Tibial nerve (tissue), 4 donors: ENCODE results near the gene KCNV2. TPM values are rescaled to one million over a fixed set of nuclear protein-coding genes. Genes with fewer than 3 reads are reported as not detected.

Source experiments
- DNase-seq, 2 donors: peaks; one replicate each; pipeline ENCODE4 v3.0.0-alpha.2; 2019; ENCODE audit warnings: low spot score in 2 of 2
- H3K27ac ChIP-seq, 4 donors: fragments of 200-600 bp; sonication (generic) in 3 of 4; one replicate each; pipeline ENCODE4 v1.5.1; 2017 to 2019; ENCODE audit warnings: mild to moderate bottlenecking in 1 of 4
- H3K27me3 ChIP-seq, 2 donors: fragments of 200-600 bp; sonication (generic) in 1 of 2; one replicate each; pipeline versions ENCODE4 v1.5.1 to v1.6.0; 2017 to 2019
- H3K36me3 ChIP-seq, 3 donors: fragments of 200-600 bp; sonication (generic); one replicate each; pipeline ENCODE4 v1.5.1; 2018 to 2019
- H3K4me1 ChIP-seq, 4 donors: fragments of 200-600 bp; sonication (generic) in 3 of 4; one replicate each; pipeline ENCODE4 v1.5.1; 2017 to 2019
- H3K4me3 ChIP-seq, 4 donors: fragments of 200-600 bp; sonication (generic) in 3 of 4; one replicate each; pipeline ENCODE4 v1.5.1; 2017 to 2019; ENCODE audit warnings: mild to moderate bottlenecking in 1 of 4, moderate library complexity in 1 of 4
- H3K9me3 ChIP-seq, 4 donors: fragments of 200-600 bp; sonication (generic) in 3 of 4; one replicate each; pipeline ENCODE4 v1.5.1; 2017 to 2019
- CTCF ChIP-seq, 5 experiments: fragments of 200-600 bp in 3 of 5; fragments of 450-650 bp in 2 of 5; sonication (generic) in 3 of 5; IDR thresholded peaks; one replicate each; pipeline ENCODE4 v1.5.1; 2016 to 2019; ENCODE audit warnings: antibody characterized with exemption in 5 of 5, mild to moderate bottlenecking in 3 of 5, moderate library complexity in 2 of 5
- EP300 ChIP-seq, 2 donors: sonication (generic); formaldehyde crosslinking; IDR thresholded peaks; one replicate each; pipeline ENCODE4 v1.6.1; 2017; ENCODE audit warnings: antibody characterized with exemption in 2 of 2, mild to moderate bottlenecking in 1 of 2
- POLR2A ChIP-seq, 2 donors: fragments of 450-650 bp; IDR thresholded peaks; one replicate each; pipeline ENCODE4 v1.6.1; 2017; ENCODE audit warnings: antibody characterized with exemption in 2 of 2, mild to moderate bottlenecking in 2 of 2, moderate library complexity in 2 of 2
- WGBS, 2 donors: methylation state at CpG; one replicate each; pipeline ENCODE4 v1.1.5; 2018; 5-methylcytosine and 5-hydroxymethylcytosine counted together
- total RNA-seq, 4 donors: library from RNA; depleted of rRNA; stranded (reverse); fragments of >200 nt; gene quantifications; one replicate each; pipeline ENCODE4 v1.1.0, GENCODE V29; 2016

Gene KCNV2
- total RNA-seq, 4 donors from 2014 or later, result not detected

- TF ChIP-seq CTCF (IDR thresholded peaks at IDR 0.05) (no peak), POLR2A (IDR thresholded peaks at IDR 0.05) (no peak), EP300 (IDR thresholded peaks at IDR 0.05) (no peak)
- H3K27me3 ChIP-seq, result no peaks in the 10 kb centered on the region
- H3K4me1 ChIP-seq, result no peaks in the 10 kb centered on the region
- H3K4me3 ChIP-seq, result no peak overlapping the region
- no peak overlapping the region for H3K27ac ChIP-seq
- DNase-seq, result no peak
- peaks cover 0 to 28% (median 0%) of the 10 kb centered on the region in 3 donors for H3K36me3 ChIP-seq
- no peaks in the 10 kb centered on the region for H3K9me3 ChIP-seq
Observed at GRCh38 chr9:2740616-2741015, 23.3 kb downstream of the KCNV2 start.

- Histone ChIP-seq H3K9me3 (no peaks in the 10 kb centered on the region), H3K27ac (no peak overlapping the region), H3K4me3 (no peak overlapping the region), H3K4me1 (no peaks in the 10 kb centered on the region), H3K27me3 (no peaks in the 10 kb centered on the region), H3K36me3 (peaks cover 0 to 38% (median 0%) of the 10 kb centered on the region in 3 donors)
- WGBS, 2 donors, result 86% methylated on average over 6 of the region's 6 CpGs
- TF ChIP-seq POLR2A (IDR thresholded peaks at IDR 0.05), result no peak
- TF ChIP-seq CTCF (IDR thresholded peaks at IDR 0.05), result no peak
- no peak for TF ChIP-seq EP300 (IDR thresholded peaks at IDR 0.05)
- DNase-seq, result no peak
Observed at GRCh38 chr9:2741441-2742158, 24.3 kb downstream of the KCNV2 start.

GRCh38 chr9:2742214-2742613, 24.9 kb downstream of the KCNV2 start:
- Histone ChIP-seq H3K27me3 (no peaks in the 10 kb centered on the region), H3K27ac (no peak overlapping the region), H3K4me3 (no peak overlapping the region), H3K36me3 (peaks cover 0 to 38% (median 0%) of the 10 kb centered on the region in 3 donors), H3K4me1 (no peaks in the 10 kb centered on the region), H3K9me3 (no peaks in the 10 kb centered on the region)
- DNase-seq, result no peak
- 87 to 89% methylated on average over 7 of the region's 7 CpGs for WGBS, 2 donors
- no peak for TF ChIP-seq EP300 (IDR thresholded peaks at IDR 0.05)
- TF ChIP-seq POLR2A (IDR thresholded peaks at IDR 0.05), result no peak
- TF ChIP-seq CTCF (IDR thresholded peaks at IDR 0.05), result no peak

GRCh38 chr9:2743937-2744529, 26.7 kb downstream of the KCNV2 start:
- no peak for TF ChIP-seq CTCF (IDR thresholded peaks at IDR 0.05)
- WGBS, 2 donors, result 88 to 100% methylated on average over 5 of the region's 5 CpGs
- Histone ChIP-seq H3K9me3 (no peaks in the 10 kb centered on the region), H3K4me3 (no peak overlapping the region), H3K27ac (no peak overlapping the region), H3K4me1 (no peaks in the 10 kb centered on the region), H3K27me3 (no peaks in the 10 kb centered on the region), H3K36me3 (peaks cover 0 to 35% (median 0%) of the 10 kb centered on the region in 3 donors)
- DNase-seq, result no peak

- H3K9me3 ChIP-seq, result no peaks in the 10 kb centered on the region
- H3K27ac ChIP-seq, result no peak overlapping the region
- no peak for DNase-seq
- no peaks in the 10 kb centered on the region for H3K4me1 ChIP-seq
- TF ChIP-seq POLR2A (IDR thresholded peaks at IDR 0.05) (no peak), CTCF (IDR thresholded peaks at IDR 0.05) (no peak)
- H3K27me3 ChIP-seq, result no peaks in the 10 kb centered on the region
- WGBS, 2 donors, result 67 to 72% methylated on average over 9 of the region's 9 CpGs
- peaks cover 0 to 40% (median 0%) of the 10 kb centered on the region in 3 donors for H3K36me3 ChIP-seq
- no peak overlapping the region for H3K4me3 ChIP-seq
Observed at GRCh38 chr9:2745560-2746380, 28.5 kb downstream of the KCNV2 start.
